Stimulated activated CD4-positive, alpha-beta T cell treated with anti-CD3 and anti-CD28 coated beads, Interleukin-12 subunit alpha, Interleukin-12 subunit beta, amount 100 ng/mL, for 24 hours (primary cell): Measurements from ENCODE around the gene ENGASE.

ENCODE experiments used
- DNase-seq, 2 experiments: peaks; one replicate each; pipeline ENCODE4 v3.0.0-alpha.2; 2020; ENCODE audit warnings: low read depth in 2 of 2

Gene ENGASE

GRCh38 chr17:79080349-79080748 lies 5.7 kb downstream of the ENGASE start:
- DNase-seq = no peak

- DNase-seq = no peak
These were observed 6.2 kb downstream of the ENGASE start for GRCh38 chr17:79080761-79081290.

- DNase-seq = no peak
These were observed 7.1 kb downstream of the ENGASE start for GRCh38 chr17:79081571-79082276.

GRCh38 chr17:79082311-79083190 lies 7.9 kb downstream of the ENGASE start:
- peak in 1 of 2 experiments; percentile 45 for DNase-seq

GRCh38 chr17:79083191-79083971 lies 8.8 kb downstream of the ENGASE start:
- DNase-seq = no peak

GRCh38 chr17:79084291-79085153 lies 9.9 kb downstream of the ENGASE start:
- DNase-seq = no peak

- no peak for DNase-seq
These were observed 10.7 kb downstream of the ENGASE start for GRCh38 chr17:79085154-79085920.

- DNase-seq = no peak
These were observed 11.4 kb downstream of the ENGASE start for GRCh38 chr17:79085921-79086551.

GRCh38 chr17:79086609-79087427 lies 12.2 kb downstream of the ENGASE start:
- DNase-seq = no peak

- peak; percentile 58 to 71 for DNase-seq
These were observed 13.0 kb downstream of the ENGASE start for GRCh38 chr17:79087428-79088143.

- DNase-seq = no peak
These were observed 13.8 kb downstream of the ENGASE start for GRCh38 chr17:79088247-79088996.

GRCh38 chr17:79088997-79089328 lies 14.3 kb downstream of the ENGASE start:
- no peak for DNase-seq

- no peak for DNase-seq
These were observed 15.3 kb downstream of the ENGASE start for GRCh38 chr17:79089720-79090442.

- DNase-seq = no peak
These were observed 16.0 kb downstream of the ENGASE start for GRCh38 chr17:79090443-79091225.

- no peak for DNase-seq
These were observed 16.6 kb downstream of the ENGASE start for GRCh38 chr17:79091226-79091670.

- DNase-seq = no peak
These were observed 17.9 kb downstream of the ENGASE start for GRCh38 chr17:79092567-79092966.
